NB4 (cell line): Measurements from ENCODE around the gene C6orf47.
A peak's percentile ranks its signal among the peaks of the same experiment; 100 is the strongest.

Source experiments
- MYC ChIP-seq: IDR thresholded peaks from 2 replicates; pipeline ENCODE4 v1.6.1; 2011; ENCODE audit warnings: low read depth, low read length
- POLR2A ChIP-seq: IDR thresholded peaks from 2 replicates; pipeline ENCODE4 v1.6.1; 2011; ENCODE audit warnings: mild to moderate bottlenecking; ENCODE audit not compliant: insufficient read length; ENCODE audit errors: extremely low read depth
- TF ChIP-seq, protein P1 (sequence below): IDR thresholded peaks from 2 replicates; pipeline ENCODE4 v1.6.1; 2011; ENCODE audit warnings: low read depth, low read length
- TF ChIP-seq, protein P2 (sequence below): IDR thresholded peaks from one replicate; pipeline ENCODE4 v1.5.1; 2012; ENCODE audit warnings: low read depth, low read length

DNA sequence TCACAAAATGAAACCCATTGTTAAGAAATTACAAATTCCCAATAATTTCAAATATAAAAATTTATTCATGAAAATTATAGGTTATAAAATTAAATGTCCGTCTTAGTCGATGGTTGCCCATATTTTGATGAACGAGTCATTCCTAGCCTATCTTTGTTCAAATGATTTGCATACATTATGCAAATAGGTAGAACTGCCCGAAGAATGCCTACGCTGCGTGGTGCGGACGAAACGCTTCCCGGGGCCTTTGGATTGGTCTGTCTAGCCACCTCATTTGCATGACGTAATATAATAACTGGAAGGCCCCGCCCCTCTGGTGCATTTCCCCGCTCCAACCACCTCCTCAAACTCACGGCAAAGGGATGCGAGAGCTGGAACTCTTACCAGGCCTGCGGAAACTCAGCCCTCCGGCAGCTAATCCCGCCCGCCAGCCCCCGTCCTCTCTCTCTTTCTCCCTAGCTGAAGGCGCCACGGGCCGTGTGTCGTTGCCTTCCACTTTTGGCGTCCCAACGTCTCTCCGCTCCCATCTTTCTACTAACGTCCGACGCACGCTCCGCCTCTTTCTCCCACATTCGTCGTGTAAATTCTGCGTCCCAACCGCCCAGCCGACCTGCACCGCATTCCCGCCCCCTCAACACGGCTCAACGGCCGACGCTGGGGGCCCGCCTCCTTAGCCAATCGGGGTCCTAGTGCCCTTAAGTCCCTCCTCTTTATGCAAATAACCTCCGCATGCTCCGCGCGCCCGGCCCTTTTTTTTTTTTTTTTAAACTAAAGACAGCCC, 40.6 kb downstream of the C6orf47 start:
- TF ChIP-seq, protein P1, sequence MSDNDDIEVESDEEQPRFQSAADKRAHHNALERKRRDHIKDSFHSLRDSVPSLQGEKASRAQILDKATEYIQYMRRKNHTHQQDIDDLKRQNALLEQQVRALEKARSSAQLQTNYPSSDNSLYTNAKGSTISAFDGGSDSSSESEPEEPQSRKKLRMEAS, result no peak
- TF ChIP-seq POLR2A (peak; percentile 76), MYC (no peak; the same call in 1 of the 2 replicates)
- TF ChIP-seq, protein P2, sequence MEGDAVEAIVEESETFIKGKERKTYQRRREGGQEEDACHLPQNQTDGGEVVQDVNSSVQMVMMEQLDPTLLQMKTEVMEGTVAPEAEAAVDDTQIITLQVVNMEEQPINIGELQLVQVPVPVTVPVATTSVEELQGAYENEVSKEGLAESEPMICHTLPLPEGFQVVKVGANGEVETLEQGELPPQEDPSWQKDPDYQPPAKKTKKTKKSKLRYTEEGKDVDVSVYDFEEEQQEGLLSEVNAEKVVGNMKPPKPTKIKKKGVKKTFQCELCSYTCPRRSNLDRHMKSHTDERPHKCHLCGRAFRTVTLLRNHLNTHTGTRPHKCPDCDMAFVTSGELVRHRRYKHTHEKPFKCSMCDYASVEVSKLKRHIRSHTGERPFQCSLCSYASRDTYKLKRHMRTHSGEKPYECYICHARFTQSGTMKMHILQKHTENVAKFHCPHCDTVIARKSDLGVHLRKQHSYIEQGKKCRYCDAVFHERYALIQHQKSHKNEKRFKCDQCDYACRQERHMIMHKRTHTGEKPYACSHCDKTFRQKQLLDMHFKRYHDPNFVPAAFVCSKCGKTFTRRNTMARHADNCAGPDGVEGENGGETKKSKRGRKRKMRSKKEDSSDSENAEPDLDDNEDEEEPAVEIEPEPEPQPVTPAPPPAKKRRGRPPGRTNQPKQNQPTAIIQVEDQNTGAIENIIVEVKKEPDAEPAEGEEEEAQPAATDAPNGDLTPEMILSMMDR, result no peak
